Right lung (tissue), 5 donors: Measurements from ENCODE around the gene KRT82. TPM values are rescaled to one million over a fixed set of nuclear protein-coding genes. Genes with fewer than 3 reads are reported as not detected.

Source experiments
- DNase-seq, 2 donors: peaks; one replicate each; pipeline ENCODE4 v3.0.0-alpha.2; 2013
- polyA plus RNA-seq, 5 donors: library from polyadenylated mRNA; unstranded; fragments of 120-200 nt; gene quantifications; one replicate each; pipeline versions ENCODE4 v1.2.1 to v1.2.3, GENCODE V29; 2013; ENCODE audit warnings: inconsistent platforms in 1 of 5, low replicate concordance in 1 of 5; ENCODE audit not compliant: insufficient read length in 5 of 5, insufficient read depth in 1 of 5

The KRT82 gene
- polyA plus RNA-seq, 5 donors = not detected

DNA sequence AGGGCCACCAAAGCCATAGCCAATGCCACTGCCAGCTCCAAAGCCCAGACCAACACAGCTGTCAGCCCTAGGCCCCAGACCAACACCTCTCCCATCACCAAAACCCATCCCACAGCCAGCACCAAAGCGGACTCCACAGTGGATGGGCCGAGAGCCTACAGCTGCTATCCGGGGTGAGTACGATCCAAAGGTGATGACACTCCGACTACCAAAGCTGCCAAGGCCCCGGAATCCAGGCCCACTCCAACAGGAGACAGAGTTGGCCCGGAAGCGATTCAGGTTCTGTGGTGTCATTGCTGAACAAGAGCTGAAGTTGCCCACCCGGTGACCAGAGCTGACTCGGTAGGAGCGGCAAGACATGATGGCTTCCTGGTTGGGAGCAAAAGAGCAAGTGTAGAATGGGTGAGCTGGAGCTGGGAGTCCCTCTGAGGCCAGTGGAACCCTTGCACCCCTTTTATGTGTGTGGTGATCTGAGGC is 20.9 kb downstream of the KRT82 start, which contains the start of gene KRT84:
KRT84 (minus strand) TSS at position 427 of the 477 bp plus-strand sequence; CDS start at position 360, 67 bp downstream.
- no peak for DNase-seq

- no peak for DNase-seq
Observed at GRCh38 chr12:52383331-52383730, 22.8 kb downstream of the KRT82 start.

DNA sequence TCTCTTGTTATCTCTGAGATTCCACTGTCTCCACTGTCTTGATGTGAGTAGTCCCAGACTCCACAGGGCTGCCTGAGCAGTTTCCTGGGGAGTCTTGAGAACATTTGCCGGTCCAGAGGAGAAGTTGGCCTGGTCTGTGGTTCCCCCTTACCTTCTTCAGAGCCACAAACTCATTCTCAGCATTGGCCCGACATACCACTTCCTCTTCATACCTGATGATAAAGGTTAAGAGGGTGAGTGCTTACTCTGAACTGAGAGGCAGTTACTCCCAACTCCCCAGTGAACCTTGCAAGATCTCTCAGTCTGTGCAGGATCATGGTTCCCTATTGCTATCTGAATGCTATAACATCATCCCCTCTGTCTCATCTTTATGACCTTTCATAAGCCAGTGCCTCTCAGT is 23.3 kb downstream of the KRT82 start:
- no peak for DNase-seq

- DNase-seq = no peak
Observed at GRCh38 chr12:52381206-52381605, 24.9 kb downstream of the KRT82 start.

- no peak for DNase-seq
Observed at GRCh38 chr12:52380271-52380694, 25.9 kb downstream of the KRT82 start.

- DNase-seq = no peak
Observed at GRCh38 chr12:52379536-52379935, 26.6 kb downstream of the KRT82 start.

DNA sequence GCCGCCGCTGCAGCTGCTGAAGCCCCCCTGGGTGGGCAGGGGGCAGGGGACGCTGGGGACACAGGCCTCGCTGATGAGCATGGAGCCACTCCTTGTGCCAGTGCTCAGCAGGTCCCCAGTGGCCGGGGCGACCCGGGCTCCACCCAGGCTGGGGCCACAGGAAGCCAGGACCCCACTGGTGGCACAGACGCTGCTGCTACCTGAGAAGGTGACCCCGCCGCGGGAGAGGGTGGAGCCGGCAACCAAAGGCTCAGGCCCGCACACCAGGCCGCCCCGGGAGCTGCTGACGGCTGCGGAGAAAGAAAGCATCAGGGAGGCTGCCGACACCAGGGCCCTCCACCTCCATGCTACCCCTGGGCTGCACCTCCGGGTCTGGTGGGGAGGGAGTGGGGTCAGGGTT is 28.0 kb downstream of the KRT82 start:
- no peak for DNase-seq

GRCh38 chr12:52377266-52377665 is 28.9 kb downstream of the KRT82 start:
- DNase-seq = no peak

DNA sequence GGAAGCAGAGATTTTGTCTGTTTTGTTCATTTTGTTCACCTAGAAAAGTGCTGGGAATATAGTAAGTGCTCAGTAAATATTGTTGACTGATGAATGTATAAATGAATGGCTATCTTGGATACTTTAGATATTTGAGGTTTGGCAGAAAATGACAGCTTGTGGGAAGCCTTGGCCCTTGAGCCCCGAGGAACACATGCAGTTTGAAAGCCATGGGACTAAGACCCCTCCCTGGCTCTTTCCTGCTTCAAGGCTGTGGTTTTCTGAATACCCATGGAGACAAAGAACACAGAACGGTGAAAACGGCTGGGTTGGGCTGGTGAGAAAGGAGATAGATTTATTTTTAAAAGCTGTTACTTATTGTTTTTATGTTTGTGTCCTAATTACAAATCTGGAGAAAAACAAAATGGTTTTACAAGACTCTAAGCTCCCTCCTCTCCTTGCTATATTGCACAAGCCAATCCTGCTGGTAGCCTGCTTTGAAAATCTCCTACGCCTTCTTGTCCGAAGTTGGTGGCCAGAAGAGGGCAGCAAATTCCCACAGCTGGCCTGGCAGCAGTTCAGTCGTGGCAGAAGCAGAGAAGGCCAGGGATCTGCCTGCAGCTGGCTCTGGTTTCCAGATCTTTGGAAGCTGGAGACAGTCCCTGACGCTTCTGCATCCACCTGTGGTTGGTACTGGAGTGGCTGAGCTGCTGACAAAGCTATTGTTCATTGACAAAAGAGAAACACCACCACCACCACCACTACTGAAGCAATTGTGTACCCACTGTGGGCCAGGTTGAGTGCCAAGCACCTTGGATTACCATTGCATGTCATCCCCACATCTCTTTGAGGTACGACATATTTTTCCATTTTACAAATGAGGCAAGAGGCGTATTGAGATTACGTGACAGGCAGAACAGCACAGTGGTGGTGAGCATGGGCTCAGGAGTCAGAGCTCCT is 33.6 kb downstream of the KRT82 start:
- peak; percentile 82 to 88 for DNase-seq

DNA sequence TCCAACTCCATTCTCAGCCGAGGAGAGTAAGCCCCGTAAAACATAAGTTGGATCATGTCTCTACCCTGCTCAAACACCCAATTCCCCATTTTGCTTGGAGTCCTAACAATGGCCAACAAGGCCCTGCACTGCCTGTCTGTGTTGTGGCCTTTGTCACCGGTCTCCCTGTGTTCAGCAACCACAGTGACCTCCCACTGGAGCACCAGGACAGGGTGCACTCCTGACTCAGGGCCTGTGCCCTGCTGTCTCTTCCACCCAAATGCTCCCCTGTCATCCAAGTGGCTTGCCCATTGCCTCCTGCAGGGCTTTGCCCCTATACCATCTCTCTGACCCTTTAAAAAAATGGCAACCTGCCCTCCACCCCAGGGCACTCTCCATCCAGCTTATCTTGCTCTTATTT is 34.4 kb downstream of the KRT82 start:
- no peak for DNase-seq

GRCh38 chr12:52370926-52371608 is 35.1 kb downstream of the KRT82 start:
- peak; percentile 79 to 89 for DNase-seq

GRCh38 chr12:52369809-52370208 is 36.3 kb downstream of the KRT82 start:
- no peak for DNase-seq

GRCh38 chr12:52369211-52369610 is 36.9 kb downstream of the KRT82 start:
- DNase-seq = no peak

DNA sequence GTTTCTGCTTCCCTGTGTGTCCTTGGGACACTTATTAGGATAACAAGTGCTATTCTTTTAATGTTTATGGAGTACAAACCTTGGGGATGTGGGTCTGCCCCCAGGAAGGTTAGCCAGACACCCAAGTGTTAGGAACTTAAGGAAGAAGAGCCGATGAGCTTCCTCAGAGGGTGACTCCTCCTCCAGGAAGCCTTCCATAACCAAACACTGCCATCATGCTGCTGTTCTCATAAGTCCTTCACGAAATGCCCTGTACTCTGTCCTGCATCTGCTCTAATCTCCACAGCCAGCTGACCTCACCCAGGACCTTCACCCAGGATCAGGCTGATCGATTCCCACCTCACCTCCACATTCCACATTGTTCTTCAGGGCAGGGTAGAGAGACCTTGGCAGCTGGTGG is 37.6 kb downstream of the KRT82 start:
- no peak for DNase-seq

DNA sequence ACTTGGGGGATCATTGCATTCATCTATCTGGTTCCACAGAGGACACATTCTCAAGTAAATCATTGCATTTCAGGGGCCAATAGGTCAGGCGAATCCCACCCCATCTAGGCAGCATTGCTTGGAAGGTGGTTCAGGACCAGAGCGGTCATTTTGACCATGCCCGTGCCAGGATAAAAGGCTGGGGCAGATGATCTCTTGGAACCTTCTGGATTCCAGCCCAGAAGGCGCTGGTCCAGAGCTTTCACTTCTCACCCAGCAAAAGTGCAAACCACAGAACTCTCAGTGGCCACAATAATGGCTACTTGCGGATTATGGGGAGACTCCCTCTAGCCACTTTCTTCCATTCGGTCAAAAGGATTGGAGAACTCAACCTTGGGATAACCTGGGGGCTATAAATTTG is 38.3 kb downstream of the KRT82 start:
- DNase-seq = no peak

- no peak for DNase-seq
Observed at GRCh38 chr12:52366738-52367485, 39.2 kb downstream of the KRT82 start, which contains the start of gene KRT85. TSS of gene KRT85 (minus strand) at chr12:52367481. CDS start at chr12:52367405, 76 bp downstream.

- no peak for DNase-seq
Observed at GRCh38 chr12:52364901-52365489, 41.1 kb downstream of the KRT82 start.

GRCh38 chr12:52364061-52364460 is 42.1 kb downstream of the KRT82 start:
- no peak for DNase-seq

GRCh38 chr12:52363111-52363679 is 42.9 kb downstream of the KRT82 start:
- no peak for DNase-seq

DNA sequence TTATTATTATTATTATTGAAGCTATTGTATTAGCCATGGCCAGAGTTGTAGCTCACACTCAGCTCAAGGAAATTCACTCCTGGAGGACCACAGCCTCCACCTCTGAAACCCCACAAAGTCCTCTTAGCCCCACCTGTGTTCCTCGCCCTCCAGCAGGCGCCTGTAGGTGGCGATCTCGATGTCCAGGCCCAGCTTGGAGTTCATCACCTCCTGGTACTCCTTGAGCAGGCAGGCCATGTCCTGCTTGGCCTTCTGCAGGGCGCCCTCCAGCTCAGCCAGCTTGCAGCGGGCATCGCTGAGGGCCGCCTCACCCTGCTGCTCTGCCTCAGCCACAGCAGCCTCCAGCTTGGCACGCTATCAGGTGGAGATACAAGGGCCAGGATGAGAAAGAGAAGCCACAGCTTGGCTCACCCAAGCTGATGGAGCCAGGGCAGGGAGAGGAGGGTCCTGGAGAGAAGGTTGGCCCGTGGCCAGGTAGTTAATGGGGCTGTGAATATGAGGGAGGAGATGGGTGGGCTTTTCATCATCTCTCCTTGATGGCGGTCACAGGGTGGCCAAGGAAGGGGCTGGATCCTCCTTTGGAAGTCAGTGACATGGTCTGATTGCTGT is 43.9 kb downstream of the KRT82 start:
- no peak for DNase-seq

GRCh38 chr12:52361553-52361952 is 44.6 kb downstream of the KRT82 start:
- no peak for DNase-seq
